HL-60/S4 treated with phorbol 12-myristate 13-acetate at 8.2 ng/mL for 4 days and 3 days (cell line): ENCODE results near the gene MEIKIN.
"Not testable (repeated sequence)": the region's sequence is repeated elsewhere in the genome, so short reads cannot be mapped to it uniquely, and the experiment has no call there.

Experiments
- in situ Hi-C: fragments of 300-500 bp; cut with MboI; formaldehyde crosslinking; loops from 2 replicates; pipeline ENCODE4 v1.15.0; 2022; ENCODE audit warnings: low sequenced_read_pairs

The MEIKIN gene

GRCh38 chr5:131914472-131914871, 31.0 kb downstream of the MEIKIN start:
- in situ Hi-C loops, result no loop called here

- in situ Hi-C loops, result no loop called here
Measured at GRCh38 chr5:131913603-131914002, 31.9 kb downstream of the MEIKIN start.

GRCh38 chr5:131906668-131907067, 38.8 kb downstream of the MEIKIN start:
- in situ Hi-C loops, result no loop called here

- in situ Hi-C loops, result not testable (repeated sequence)
Measured at GRCh38 chr5:131902266-131902665, 43.2 kb downstream of the MEIKIN start.

- in situ Hi-C loops, result no loop called here
Measured at GRCh38 chr5:131899686-131900085, 45.8 kb downstream of the MEIKIN start.

GRCh38 chr5:131883984-131884383, 61.5 kb downstream of the MEIKIN start:
- in situ Hi-C loops, result no loop called here

GRCh38 chr5:131879705-131880104, 65.8 kb downstream of the MEIKIN start:
- in situ Hi-C loops, result no loop called here

GRCh38 chr5:131877873-131878272, 67.6 kb downstream of the MEIKIN start:
- in situ Hi-C loops, result no loop called here

GRCh38 chr5:131871251-131871650, 74.2 kb downstream of the MEIKIN start:
- in situ Hi-C loops, result not testable (repeated sequence)

- in situ Hi-C loops, result no loop called here
Measured at GRCh38 chr5:131867524-131867923, 77.9 kb downstream of the MEIKIN start.

GRCh38 chr5:131863700-131864099, 81.8 kb downstream of the MEIKIN start:
- in situ Hi-C loops, result no loop called here

- in situ Hi-C loops, result no loop called here
Measured at GRCh38 chr5:131857388-131857787, 88.1 kb downstream of the MEIKIN start.

- in situ Hi-C loops, result no loop called here
Measured at GRCh38 chr5:131855452-131855851, 90.0 kb downstream of the MEIKIN start.

GRCh38 chr5:131854134-131854533, 91.3 kb downstream of the MEIKIN start:
- in situ Hi-C loops, result no loop called here

GRCh38 chr5:131848662-131849061, 96.8 kb downstream of the MEIKIN start:
- in situ Hi-C loops, result no loop called here

- in situ Hi-C loops, result no loop called here
Measured at GRCh38 chr5:131846536-131846935, 98.9 kb downstream of the MEIKIN start.

- in situ Hi-C loops, result no loop called here
Measured at GRCh38 chr5:131845828-131846227, 99.6 kb downstream of the MEIKIN start.

- in situ Hi-C loops, result not testable (repeated sequence)
Measured at GRCh38 chr5:131842971-131843370, 102.5 kb downstream of the MEIKIN start.

- in situ Hi-C loops, result not testable (repeated sequence)
Measured at GRCh38 chr5:131832702-131833101, 112.8 kb downstream of the MEIKIN start.

- in situ Hi-C loops, result no loop called here
Measured at GRCh38 chr5:131825404-131826013, 120.0 kb downstream of the MEIKIN start.

- in situ Hi-C loops, result loop anchor here (25.0 kb wide), 1 partner anchor 188 kb away; the partner anchor contains the start of gene ACSL6
Measured at GRCh38 chr5:131824631-131825030, 120.8 kb downstream of the MEIKIN start.

- in situ Hi-C loops, result loop anchor here (25.0 kb wide), 1 partner anchor 191 kb away; the partner anchor contains the start of gene ACSL6
Measured at GRCh38 chr5:131821221-131821620, 124.2 kb downstream of the MEIKIN start.
